Astrocyte (in vitro differentiated cells and primary cell): ENCODE results near the gene ZBTB7C. TPM values are rescaled to one million over a fixed set of nuclear protein-coding genes. Genes with fewer than 3 reads are reported as not detected.
A peak's percentile ranks its signal among the peaks of the same experiment; 100 is the strongest.

Experiments used
- DNase-seq: peaks from one replicate; pipeline ENCODE4 v3.0.0-alpha.2; 2010; ENCODE audit warnings: low read depth
- FAIRE-seq: peaks from 2 replicates; lab custom pipeline; 2011; peaks lifted over from hg19 to GRCh38; lab: Jason Lieb, UNC
- H2AFZ ChIP-seq: 2 replicates; pipeline ENCODE4 v1.6.0; 2012; ENCODE audit warnings: low read depth, low read length, inconsistent platforms
- H3K27ac ChIP-seq: 2 replicates; pipeline ENCODE4 v1.5.1; 2011; ENCODE audit warnings: low read depth, low read length, inconsistent platforms
- H3K27me3 ChIP-seq: 2 replicates; pipeline ENCODE4 v1.6.0; 2011; ENCODE audit warnings: low read length, inconsistent platforms; ENCODE audit not compliant: insufficient read depth
- H3K36me3 ChIP-seq: 2 replicates; pipeline ENCODE4 v1.5.1; 2011; ENCODE audit warnings: low read length, inconsistent platforms; ENCODE audit not compliant: insufficient read depth
- H3K4me1 ChIP-seq: 2 replicates; pipeline ENCODE4 v1.5.1; 2011; ENCODE audit warnings: low read length, inconsistent platforms; ENCODE audit not compliant: insufficient read depth
- H3K4me2 ChIP-seq: 2 replicates; pipeline ENCODE4 v1.6.0; 2012; ENCODE audit warnings: low read length, inconsistent platforms
- H3K4me3 ChIP-seq: 2 replicates; pipeline ENCODE4 v1.5.1; 2011; ENCODE audit warnings: low read depth, mild to moderate bottlenecking, low read length, inconsistent platforms; ENCODE audit not compliant: insufficient read depth
- H3K79me2 ChIP-seq: 2 replicates; pipeline ENCODE4 v1.6.0; 2012; ENCODE audit warnings: mild to moderate bottlenecking, low read length, inconsistent platforms; ENCODE audit not compliant: insufficient read depth
- H3K9ac ChIP-seq: 2 replicates; pipeline ENCODE4 v1.6.0; 2012; ENCODE audit warnings: mild to moderate bottlenecking, low read length, inconsistent platforms
- H3K9me3 ChIP-seq: 2 replicates; pipeline ENCODE4 v1.5.1; 2012; ENCODE audit warnings: low read depth, mild to moderate bottlenecking, low read length, inconsistent platforms; ENCODE audit not compliant: insufficient read depth
- H4K20me1 ChIP-seq: 2 replicates; pipeline ENCODE4 v1.6.0; 2012; ENCODE audit warnings: low read length, inconsistent platforms; ENCODE audit not compliant: insufficient read depth
- H3K27ac Mint-ChIP-seq: one replicate; pipeline ENCODE4 v1.8.0; 2021; ENCODE audit warnings: mild to moderate bottlenecking, mixed read lengths; ENCODE audit not compliant: unreplicated experiment
- H3K27me3 Mint-ChIP-seq: one replicate; pipeline ENCODE4 v1.8.0; 2021; ENCODE audit warnings: low read depth, mixed read lengths; ENCODE audit not compliant: unreplicated experiment
- H3K36me3 Mint-ChIP-seq: one replicate; pipeline ENCODE4 v1.8.0; 2021; ENCODE audit warnings: low read depth, mixed read lengths; ENCODE audit not compliant: unreplicated experiment
- H3K4me1 Mint-ChIP-seq: one replicate; pipeline ENCODE4 v1.8.0; 2021; ENCODE audit warnings: low read depth, mixed read lengths; ENCODE audit not compliant: unreplicated experiment
- H3K4me3 Mint-ChIP-seq: one replicate; pipeline ENCODE4 v1.8.0; 2021; ENCODE audit warnings: mild to moderate bottlenecking, moderate library complexity, mixed read lengths; ENCODE audit not compliant: unreplicated experiment
- H3K9me3 Mint-ChIP-seq: one replicate; pipeline ENCODE4 v1.8.0; 2021; ENCODE audit warnings: mild to moderate bottlenecking, mixed read lengths; ENCODE audit not compliant: unreplicated experiment
- CTCF ChIP-seq: IDR thresholded peaks from 2 replicates; pipeline ENCODE4 v1.5.1; 2011; ENCODE audit warnings: low read depth, mild to moderate bottlenecking, inconsistent platforms, low read length, moderate library complexity; ENCODE audit not compliant: insufficient read depth
- EZH2 ChIP-seq: IDR thresholded peaks from 2 replicates; pipeline ENCODE4 v1.6.1; 2012; ENCODE audit warnings: mild to moderate bottlenecking, low read length, inconsistent platforms; ENCODE audit not compliant: insufficient read depth
- total RNA-seq: library from RNA; stranded (reverse); gene quantifications from 2 replicates; pipeline ENCODE4 v1.2.1, GENCODE V29; 2021

ZBTB7C gene
- total RNA-seq, 1 donor from 2014 or later: 1.0 TPM

GRCh38 chr18:48270929-48271328, 138.3 kb downstream of the ZBTB7C start:
- no peak overlapping the region for H3K4me3 Mint-ChIP-seq
- no peak overlapping the region for H2AFZ ChIP-seq
- no peak overlapping the region for H3K4me3 ChIP-seq
- no peaks in the 10 kb centered on the region for H4K20me1 ChIP-seq
- no peak for TF ChIP-seq CTCF
- no peak for TF ChIP-seq EZH2
- no peaks in the 10 kb centered on the region for H3K4me1 ChIP-seq
- peaks cover 2% of the 10 kb centered on the region for H3K4me1 Mint-ChIP-seq
- no peaks in the 10 kb centered on the region for H3K79me2 ChIP-seq
- no peaks in the 10 kb centered on the region for H3K9me3 ChIP-seq
- no peak overlapping the region for H3K27ac Mint-ChIP-seq
- no peak overlapping the region for H3K27ac ChIP-seq
- peaks cover 4% of the 10 kb centered on the region for H3K9me3 Mint-ChIP-seq
- H3K36me3 Mint-ChIP-seq: peaks cover 3% of the 10 kb centered on the region
- H3K27me3 ChIP-seq: no peaks in the 10 kb centered on the region
- no peak for DNase-seq
- H3K27me3 Mint-ChIP-seq: peaks cover 7% of the 10 kb centered on the region
- no peaks in the 10 kb centered on the region for H3K36me3 ChIP-seq
- H3K4me2 ChIP-seq: no peak overlapping the region
- FAIRE-seq: no peak
- H3K9ac ChIP-seq: no peak overlapping the region

GRCh38 chr18:48265328-48265727, 143.9 kb downstream of the ZBTB7C start:
- TF ChIP-seq CTCF: no peak
- no peak for TF ChIP-seq EZH2
- Mint-ChIP-seq H3K9me3 (peaks cover 2% of the 10 kb centered on the region), H3K27me3 (peaks cover 6% of the 10 kb centered on the region), H3K36me3 (peaks cover 3% of the 10 kb centered on the region), H3K27ac (no peak overlapping the region), H3K4me1 (peaks cover 5% of the 10 kb centered on the region), H3K4me3 (no peak overlapping the region)
- no peaks in the 10 kb centered on the region for H3K27me3 ChIP-seq
- H3K4me2 ChIP-seq: no peak overlapping the region
- H4K20me1 ChIP-seq: no peaks in the 10 kb centered on the region
- FAIRE-seq: no peak
- H3K4me1 ChIP-seq: peaks cover 6% of the 10 kb centered on the region
- no peak overlapping the region for H3K27ac ChIP-seq
- no peaks in the 10 kb centered on the region for H3K79me2 ChIP-seq
- no peak overlapping the region for H2AFZ ChIP-seq
- DNase-seq: no peak
- H3K4me3 ChIP-seq: no peak overlapping the region
- no peaks in the 10 kb centered on the region for H3K36me3 ChIP-seq
- H3K9me3 ChIP-seq: no peaks in the 10 kb centered on the region
- H3K9ac ChIP-seq: no peak overlapping the region

- peaks cover 3% of the 10 kb centered on the region for H3K36me3 Mint-ChIP-seq
Measured at GRCh38 chr18:48263914-48264902, 145.0 kb downstream of the ZBTB7C start.

More at GRCh38 chr18:48263914-48264902, 145.0 kb downstream of the ZBTB7C start:
- DNase-seq (peak; percentile 29), FAIRE-seq (no peak)
- Histone ChIP-seq H3K9me3 (no peaks in the 10 kb centered on the region), H3K36me3 (no peaks in the 10 kb centered on the region), H3K27ac (no peak overlapping the region), H2AFZ (peak overlapping the region; percentile 24), H3K4me1 (peaks cover 6% of the 10 kb centered on the region), H3K79me2 (no peaks in the 10 kb centered on the region), H3K27me3 (no peaks in the 10 kb centered on the region), H3K4me2 (peak overlapping the region; percentile 75), H4K20me1 (no peaks in the 10 kb centered on the region), H3K9ac (no peak overlapping the region), H3K4me3 (no peak overlapping the region)
- TF ChIP-seq CTCF (no peak), EZH2 (no peak)
- Mint-ChIP-seq H3K4me1 (peaks cover 5% of the 10 kb centered on the region), H3K27ac (no peak overlapping the region), H3K27me3 (peaks cover 9% of the 10 kb centered on the region), H3K9me3 (peaks cover 2% of the 10 kb centered on the region), H3K4me3 (no peak overlapping the region)
